ENCODE results near the gene ISX. TPM values are rescaled to one million over a fixed set of nuclear protein-coding genes. Genes with fewer than 3 reads are reported as not detected.

The ISX gene
- total RNA-seq, 1 experiment from 2014 or later = not detected

DNA sequence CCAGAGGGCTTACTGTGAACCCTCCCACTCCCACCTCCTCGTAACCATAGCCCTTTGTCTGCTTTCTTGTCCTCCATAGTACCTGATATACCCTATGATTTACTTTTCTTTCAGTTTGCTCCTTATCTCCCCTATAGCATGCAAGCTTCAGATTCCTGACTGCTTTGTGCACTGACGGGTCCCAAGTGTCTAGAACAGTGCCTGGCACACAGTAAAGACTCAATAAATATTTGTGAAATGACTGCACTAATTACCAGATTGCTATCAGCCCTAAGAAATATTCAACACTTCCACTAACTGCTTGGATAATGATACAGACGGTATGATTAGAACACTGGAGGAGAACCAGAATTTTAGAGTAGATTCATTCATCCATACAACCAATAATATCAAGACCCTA is 33.0 kb downstream of the ISX start:
- no peak overlapping the region for H3K27ac ChIP-seq (ENCODE audit: low read length)
- ATAC-seq = no peak

DNA sequence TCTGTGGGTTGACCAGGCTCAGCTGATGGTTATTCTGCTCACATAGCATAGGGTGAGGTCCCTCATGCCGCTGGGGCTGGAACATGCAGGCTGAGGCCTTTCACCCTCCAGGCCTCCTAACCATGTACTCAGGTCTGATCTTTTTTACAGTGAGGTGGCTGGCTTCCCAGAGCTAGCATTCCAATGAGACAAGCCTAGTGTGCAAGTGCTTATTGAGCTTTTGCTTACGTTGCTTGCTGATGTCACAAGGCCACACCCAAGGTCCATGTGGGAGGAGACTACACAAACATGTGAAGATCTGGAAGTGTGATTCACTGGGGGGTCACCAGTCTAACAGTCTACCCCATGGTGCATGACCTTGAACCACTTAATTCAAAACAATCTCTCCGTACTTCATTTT is 33.9 kb downstream of the ISX start:
- TF ChIP-seq TCF7L2 (IDR thresholded peaks at IDR 0.05; ENCODE audit: low read depth, low read length) = no peak
- TF ChIP-seq, protein P1, sequence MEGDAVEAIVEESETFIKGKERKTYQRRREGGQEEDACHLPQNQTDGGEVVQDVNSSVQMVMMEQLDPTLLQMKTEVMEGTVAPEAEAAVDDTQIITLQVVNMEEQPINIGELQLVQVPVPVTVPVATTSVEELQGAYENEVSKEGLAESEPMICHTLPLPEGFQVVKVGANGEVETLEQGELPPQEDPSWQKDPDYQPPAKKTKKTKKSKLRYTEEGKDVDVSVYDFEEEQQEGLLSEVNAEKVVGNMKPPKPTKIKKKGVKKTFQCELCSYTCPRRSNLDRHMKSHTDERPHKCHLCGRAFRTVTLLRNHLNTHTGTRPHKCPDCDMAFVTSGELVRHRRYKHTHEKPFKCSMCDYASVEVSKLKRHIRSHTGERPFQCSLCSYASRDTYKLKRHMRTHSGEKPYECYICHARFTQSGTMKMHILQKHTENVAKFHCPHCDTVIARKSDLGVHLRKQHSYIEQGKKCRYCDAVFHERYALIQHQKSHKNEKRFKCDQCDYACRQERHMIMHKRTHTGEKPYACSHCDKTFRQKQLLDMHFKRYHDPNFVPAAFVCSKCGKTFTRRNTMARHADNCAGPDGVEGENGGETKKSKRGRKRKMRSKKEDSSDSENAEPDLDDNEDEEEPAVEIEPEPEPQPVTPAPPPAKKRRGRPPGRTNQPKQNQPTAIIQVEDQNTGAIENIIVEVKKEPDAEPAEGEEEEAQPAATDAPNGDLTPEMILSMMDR (IDR thresholded peaks at IDR 0.05) = no peak
- BruUV-seq (replicated peaks) = no TSS peak
- CTCF ChIA-PET = no interaction called here
- intact Hi-C loops (cut with micrococcal nuclease; ENCODE audit: unreplicated experiment) (no loop called here), in situ Hi-C loops (cut with HindIII; ENCODE audit: low pct_unique_long_range_greater_than_20kb, low sequenced_read_pairs) (no loop called here)
- no peak for ATAC-seq
- Histone ChIP-seq H3K27me3 (ENCODE audit: control insufficient read depth, insufficient read depth, low read length) (no peaks in the 10 kb centered on the region), H3K36me3 (ENCODE audit: control insufficient read depth, insufficient read depth, low read length) (no peaks in the 10 kb centered on the region), H3K27ac (ENCODE audit: low read length) (no peak overlapping the region), H3K4me1 (ENCODE audit: control insufficient read depth, insufficient read depth, low read length) (no peaks in the 10 kb centered on the region), H3K9me3 (ENCODE audit: control insufficient read depth, insufficient read depth, low read depth, low read length) (no peaks in the 10 kb centered on the region), H3K4me3 (ENCODE audit: low read depth in 2 of 2, low read length in 2 of 2) (no peak overlapping the region)
- no peak for DNase-seq (ENCODE audit: low read depth, low spot score)
- POLR2A ChIA-PET = no interaction called here

More for the DNA sequence above, 33.0 kb downstream of the ISX start:
- in situ Hi-C loops (cut with HindIII; ENCODE audit: low pct_unique_long_range_greater_than_20kb, low sequenced_read_pairs) = no loop called here
- H3K4me1 ChIP-seq (ENCODE audit: control insufficient read depth, insufficient read depth, low read length) = no peaks in the 10 kb centered on the region
- intact Hi-C loops (cut with micrococcal nuclease; ENCODE audit: unreplicated experiment) = no loop called here
- ChIA-PET POLR2A (no interaction called here), CTCF (no interaction called here)
- no peaks in the 10 kb centered on the region for H3K36me3 ChIP-seq (ENCODE audit: control insufficient read depth, insufficient read depth, low read length)
- TF ChIP-seq TCF7L2 (IDR thresholded peaks at IDR 0.05; ENCODE audit: low read depth, low read length) (no peak), POLR2AphosphoS5 (IDR thresholded peaks at IDR 0.05; ENCODE audit: low read depth, low read length) (no peak)
- TF ChIP-seq, protein P2, sequence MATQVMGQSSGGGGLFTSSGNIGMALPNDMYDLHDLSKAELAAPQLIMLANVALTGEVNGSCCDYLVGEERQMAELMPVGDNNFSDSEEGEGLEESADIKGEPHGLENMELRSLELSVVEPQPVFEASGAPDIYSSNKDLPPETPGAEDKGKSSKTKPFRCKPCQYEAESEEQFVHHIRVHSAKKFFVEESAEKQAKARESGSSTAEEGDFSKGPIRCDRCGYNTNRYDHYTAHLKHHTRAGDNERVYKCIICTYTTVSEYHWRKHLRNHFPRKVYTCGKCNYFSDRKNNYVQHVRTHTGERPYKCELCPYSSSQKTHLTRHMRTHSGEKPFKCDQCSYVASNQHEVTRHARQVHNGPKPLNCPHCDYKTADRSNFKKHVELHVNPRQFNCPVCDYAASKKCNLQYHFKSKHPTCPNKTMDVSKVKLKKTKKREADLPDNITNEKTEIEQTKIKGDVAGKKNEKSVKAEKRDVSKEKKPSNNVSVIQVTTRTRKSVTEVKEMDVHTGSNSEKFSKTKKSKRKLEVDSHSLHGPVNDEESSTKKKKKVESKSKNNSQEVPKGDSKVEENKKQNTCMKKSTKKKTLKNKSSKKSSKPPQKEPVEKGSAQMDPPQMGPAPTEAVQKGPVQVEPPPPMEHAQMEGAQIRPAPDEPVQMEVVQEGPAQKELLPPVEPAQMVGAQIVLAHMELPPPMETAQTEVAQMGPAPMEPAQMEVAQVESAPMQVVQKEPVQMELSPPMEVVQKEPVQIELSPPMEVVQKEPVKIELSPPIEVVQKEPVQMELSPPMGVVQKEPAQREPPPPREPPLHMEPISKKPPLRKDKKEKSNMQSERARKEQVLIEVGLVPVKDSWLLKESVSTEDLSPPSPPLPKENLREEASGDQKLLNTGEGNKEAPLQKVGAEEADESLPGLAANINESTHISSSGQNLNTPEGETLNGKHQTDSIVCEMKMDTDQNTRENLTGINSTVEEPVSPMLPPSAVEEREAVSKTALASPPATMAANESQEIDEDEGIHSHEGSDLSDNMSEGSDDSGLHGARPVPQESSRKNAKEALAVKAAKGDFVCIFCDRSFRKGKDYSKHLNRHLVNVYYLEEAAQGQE (IDR thresholded peaks at IDR 0.05; ENCODE audit: insufficient read depth in 1 of 2, low read depth in 2 of 2, low read length in 1 of 2) = no peak
- H3K27me3 ChIP-seq (ENCODE audit: control insufficient read depth, insufficient read depth, low read length) = no peaks in the 10 kb centered on the region
- no peak for DNase-seq (ENCODE audit: low read depth, low spot score)
- no peaks in the 10 kb centered on the region for H3K9me3 ChIP-seq (ENCODE audit: control insufficient read depth, insufficient read depth, low read depth, low read length)
- no peak overlapping the region for H3K4me3 ChIP-seq (ENCODE audit: low read depth in 2 of 2, low read length in 2 of 2)
- no TSS peak for BruUV-seq (replicated peaks)

DNA sequence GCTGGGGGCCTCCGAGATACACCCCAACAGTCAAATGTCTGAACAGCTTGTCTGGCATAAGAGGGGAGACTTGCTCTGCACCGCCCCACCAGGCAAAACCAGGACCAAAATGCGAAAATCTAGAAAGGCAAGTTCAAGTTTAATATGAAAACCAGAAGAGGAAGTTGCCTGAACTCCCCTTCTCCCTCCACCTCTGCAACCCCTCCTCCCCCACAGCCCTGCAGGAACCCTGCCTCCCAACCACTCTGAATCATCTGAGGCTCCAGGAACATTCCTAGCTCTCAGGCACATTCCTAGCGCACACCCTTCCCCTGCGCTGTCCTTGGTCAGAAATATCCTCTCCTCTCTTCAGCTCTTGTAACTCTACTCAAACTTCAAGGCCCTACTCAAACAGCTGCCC is 36.7 kb downstream of the ISX start:
- Histone ChIP-seq H3K36me3 (ENCODE audit: control insufficient read depth, insufficient read depth, low read length) (no peaks in the 10 kb centered on the region), H3K4me3 (ENCODE audit: low read depth in 2 of 2, low read length in 2 of 2) (no peak overlapping the region), H3K9me3 (ENCODE audit: control insufficient read depth, insufficient read depth, low read depth, low read length) (no peaks in the 10 kb centered on the region), H3K27me3 (ENCODE audit: control insufficient read depth, insufficient read depth, low read length) (no peaks in the 10 kb centered on the region), H3K27ac (ENCODE audit: low read length) (no peak overlapping the region), H3K4me1 (ENCODE audit: control insufficient read depth, insufficient read depth, low read length) (no peaks in the 10 kb centered on the region)
- no TSS peak for BruUV-seq (replicated peaks)
- in situ Hi-C loops (cut with HindIII; ENCODE audit: low pct_unique_long_range_greater_than_20kb, low sequenced_read_pairs) (no loop called here), intact Hi-C loops (cut with micrococcal nuclease; ENCODE audit: unreplicated experiment) (no loop called here)
- TF ChIP-seq, protein P2 (IDR thresholded peaks at IDR 0.05; ENCODE audit: insufficient read depth in 1 of 2, low read depth in 2 of 2, low read length in 1 of 2) = no peak
- TF ChIP-seq TCF7L2 (IDR thresholded peaks at IDR 0.05; ENCODE audit: low read depth, low read length) (no peak), SIN3A (IDR thresholded peaks at IDR 0.05; ENCODE audit: borderline replicate concordance, insufficient read depth, low read depth, low read length) (no peak), POLR2AphosphoS5 (IDR thresholded peaks at IDR 0.05; ENCODE audit: low read depth, low read length) (no peak)
- TF ChIP-seq, protein P1 (IDR thresholded peaks at IDR 0.05) = no peak
- CTCF ChIA-PET = interaction anchor here (0.7 kb wide), 1 partner anchor 10 kb away, joined by 5 read pairs; no protein-coding TSS in a partner anchor
- DNase-seq (ENCODE audit: low read depth, low spot score) = no peak
- peak; percentile 60; the same call in 1 of the 2 replicates for ATAC-seq
- POLR2A ChIA-PET = no interaction called here
